Amniotic epithelial cell (primary cell): ENCODE data around the gene VSX1.

Experiments used
- DNase-seq: peaks from one replicate; pipeline ENCODE4 v3.0.0-alpha.2; 2010; ENCODE audit warnings: low read depth

The VSX1 gene

GRCh38 chr20:25087186-25087929 is 5.4 kb upstream of the VSX1 start:
- DNase-seq: no peak

GRCh38 chr20:25085756-25086495 is 4.0 kb upstream of the VSX1 start:
- DNase-seq: no peak

GRCh38 chr20:25084626-25085187 is 2.8 kb upstream of the VSX1 start:
- DNase-seq: no peak

- DNase-seq: no peak
Observed at GRCh38 chr20:25083773-25084625, 2.1 kb upstream of the VSX1 start.

GRCh38 chr20:25083141-25083772 is 1.3 kb upstream of the VSX1 start:
- DNase-seq: no peak

- no peak for DNase-seq
Observed at GRCh38 chr20:25082498-25082873, 545 bp upstream of the VSX1 start.

GRCh38 chr20:25081065-25081729 is 744 bp downstream of the VSX1 start:
- no peak for DNase-seq

- DNase-seq: no peak
Observed at GRCh38 chr20:25079171-25079570, 2.8 kb downstream of the VSX1 start.

- DNase-seq: no peak
Observed at GRCh38 chr20:25078662-25079061, 3.3 kb downstream of the VSX1 start.

- peak; percentile 34 for DNase-seq
Observed at GRCh38 chr20:25077610-25078169, 4.3 kb downstream of the VSX1 start.

GRCh38 chr20:25076731-25077609 is 5.0 kb downstream of the VSX1 start:
- DNase-seq: peak; percentile 46

GRCh38 chr20:25076201-25076600 is 5.7 kb downstream of the VSX1 start:
- peak; percentile 61 for DNase-seq

GRCh38 chr20:25073544-25073943 is 8.4 kb downstream of the VSX1 start:
- DNase-seq: no peak

GRCh38 chr20:25072226-25072811 is 9.6 kb downstream of the VSX1 start:
- DNase-seq: peak; percentile 49

GRCh38 chr20:25071734-25072133 is 10.2 kb downstream of the VSX1 start:
- no peak for DNase-seq

GRCh38 chr20:25070821-25071473 is 11.0 kb downstream of the VSX1 start:
- no peak for DNase-seq

- no peak for DNase-seq
Observed at GRCh38 chr20:25067102-25067987, 14.6 kb downstream of the VSX1 start.

- no peak for DNase-seq
Observed at GRCh38 chr20:25066386-25066785, 15.6 kb downstream of the VSX1 start.
